GM13976 (cell line): ENCODE results near the gene CNTNAP1.
A peak's percentile ranks its signal among the peaks of the same experiment; 100 is the strongest.
"Not testable (repeated sequence)": the region's sequence is repeated elsewhere in the genome, so short reads cannot be mapped to it uniquely, and the experiment has no call there.

Experiments
- DNase-seq: peaks from one replicate; pipeline ENCODE4 v3.0.0; 2012; ENCODE audit warnings: low spot score
- CTCF ChIP-seq: IDR thresholded peaks from 2 replicates; pipeline ENCODE4 v1.5.1; 2012; ENCODE audit warnings: borderline replicate concordance, mild to moderate bottlenecking; ENCODE audit not compliant: insufficient read depth; ENCODE audit errors: extremely low read depth, missing control alignments, control extremely low read depth
- in situ Hi-C: fragments of 300-500 bp; cut with MboI; formaldehyde crosslinking; loops from one replicate; pipeline ENCODE4 v1.12.0; 2022; ENCODE audit warnings: low sequenced_read_pairs, mixed read lengths, inconsistent platforms; ENCODE audit not compliant: unreplicated experiment

CNTNAP1 gene

DNA sequence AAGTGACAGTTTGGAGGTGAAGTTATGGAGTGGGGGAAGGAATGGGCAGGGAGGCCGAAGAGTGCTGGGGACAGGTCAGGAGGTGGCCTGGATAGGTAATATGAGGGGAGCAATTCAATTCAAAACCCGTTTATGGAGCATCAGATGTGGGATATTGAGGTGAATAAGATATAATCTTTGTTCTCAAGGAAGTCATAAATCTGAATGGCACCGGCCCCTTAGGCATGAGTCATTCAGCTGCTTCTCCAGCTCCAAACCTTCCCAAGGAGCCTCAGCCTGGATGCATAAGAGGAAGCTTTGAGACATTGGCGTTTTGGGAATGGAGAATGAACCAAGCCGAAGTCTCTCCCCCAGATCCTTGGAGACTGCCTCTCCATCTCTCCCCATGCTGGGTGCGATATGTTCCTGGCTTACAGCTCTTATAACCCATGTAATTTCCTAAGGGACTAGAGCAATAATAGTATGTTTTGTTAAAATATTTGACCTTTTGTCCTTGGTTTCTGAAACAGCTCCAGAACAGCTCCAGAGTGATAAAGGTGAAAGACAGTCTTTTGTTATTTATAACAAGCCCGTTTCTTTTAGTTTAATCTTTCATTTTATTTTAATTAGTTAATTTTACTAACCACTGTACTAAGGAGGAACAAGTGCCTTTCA, 21.5 kb upstream of the CNTNAP1 start:
- no peak for TF ChIP-seq CTCF
- in situ Hi-C loops, result no loop called here
- no peak for DNase-seq

GRCh38 chr17:42665581-42666001, 16.7 kb upstream of the CNTNAP1 start:
- no peak for DNase-seq
- in situ Hi-C loops, result no loop called here

GRCh38 chr17:42666126-42666525, 16.2 kb upstream of the CNTNAP1 start:
- DNase-seq, in situ Hi-C loops: not testable (repeated sequence)

More at GRCh38 chr17:42665581-42666001, 16.7 kb upstream of the CNTNAP1 start:
- TF ChIP-seq CTCF, result no peak

- TF ChIP-seq CTCF, result no peak
- in situ Hi-C loops, result no loop called here
- no peak for DNase-seq
Measured at GRCh38 chr17:42667088-42667951, 15.0 kb upstream of the CNTNAP1 start.

GRCh38 chr17:42669705-42669976, 12.7 kb upstream of the CNTNAP1 start:
- TF ChIP-seq CTCF, result no peak
- no peak for DNase-seq
- in situ Hi-C loops, result no loop called here

GRCh38 chr17:42669977-42670788, 12.1 kb upstream of the CNTNAP1 start:
- TF ChIP-seq CTCF, result peak; percentile 56
- in situ Hi-C loops, result no loop called here
- peak; percentile 80 for DNase-seq
